Measurements from ENCODE around the gene MESP2.

MESP2 gene

DNA sequence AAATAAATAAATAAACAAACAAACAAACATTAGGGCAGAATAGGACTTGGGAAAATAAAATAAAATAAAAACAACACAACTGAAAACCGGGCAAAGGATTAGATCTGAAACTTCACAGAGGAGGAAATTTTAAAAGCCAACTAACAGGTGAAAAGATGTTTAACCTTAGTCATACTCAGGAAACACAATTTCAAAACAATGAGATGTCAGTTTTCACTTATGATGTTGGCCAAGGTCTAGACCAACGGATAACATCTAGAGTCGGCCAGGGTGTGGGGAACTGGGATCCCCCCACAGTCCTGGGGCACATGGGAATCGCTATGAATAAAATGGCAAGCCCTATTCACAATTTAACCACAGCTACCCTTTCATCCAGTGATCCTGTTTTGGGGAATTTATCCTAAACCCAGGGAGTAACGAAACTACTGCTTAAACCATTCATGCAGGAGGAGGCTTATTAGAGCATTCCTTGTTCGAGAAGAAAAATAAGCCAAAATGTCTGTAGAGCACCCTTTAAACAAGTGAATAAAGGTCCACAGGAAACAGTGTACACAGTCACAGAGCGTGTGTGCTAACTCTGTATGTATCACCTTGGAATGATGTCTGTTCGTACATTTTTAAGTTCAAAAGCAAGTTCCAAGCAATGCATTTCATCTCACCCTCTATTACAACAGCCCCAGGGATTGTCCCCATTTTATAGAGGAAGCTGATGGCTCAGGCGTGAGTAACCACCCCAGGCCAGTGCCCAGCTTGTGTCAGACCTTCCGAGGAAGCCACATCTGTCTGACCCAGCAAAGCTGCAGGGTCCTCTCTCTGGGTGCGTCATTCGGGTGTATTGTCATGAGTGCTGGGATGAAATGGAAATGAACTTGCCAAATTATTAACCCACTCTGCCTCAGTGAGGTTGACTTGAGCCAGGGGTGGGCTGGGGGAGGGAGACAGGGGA is 44.8 kb downstream of the MESP2 start:
- DNase-seq = no peak

DNA sequence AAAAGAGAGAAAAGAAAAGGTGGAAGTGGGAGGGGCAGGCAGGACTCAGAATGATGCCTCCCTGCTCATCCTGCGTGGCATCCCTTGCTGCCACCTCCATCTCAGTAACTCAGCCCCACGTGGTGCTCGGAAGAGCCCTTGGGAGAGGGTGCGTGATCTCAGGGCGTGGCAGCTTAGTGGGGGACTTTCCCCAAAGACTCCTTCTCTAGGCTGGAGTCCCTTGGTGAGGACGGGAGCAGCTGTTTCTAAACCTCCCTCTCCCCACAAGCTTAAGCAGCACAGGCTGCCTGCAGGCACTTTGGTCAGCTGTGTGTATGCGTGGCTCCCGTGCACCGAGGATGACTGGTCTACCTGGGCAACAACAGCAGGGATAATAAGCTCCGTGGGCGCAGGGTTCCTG is 45.9 kb downstream of the MESP2 start:
- no peak for DNase-seq

DNA sequence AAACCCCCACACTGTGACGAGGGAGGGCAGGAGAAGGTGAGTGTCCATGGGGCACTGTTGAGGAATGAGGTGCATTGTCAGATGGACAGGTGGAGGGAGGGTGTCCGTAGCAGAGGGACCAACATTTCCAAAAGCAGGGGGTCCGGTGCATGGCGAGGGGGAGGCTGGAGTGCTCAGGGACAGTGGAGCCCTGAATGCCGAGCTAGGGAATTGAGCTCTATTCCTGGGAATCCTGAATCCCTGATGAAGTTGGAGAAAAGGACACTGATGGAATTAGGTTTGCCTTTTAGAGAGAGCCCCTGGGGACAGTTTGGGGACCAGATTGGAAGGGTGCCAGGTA is 46.4 kb downstream of the MESP2 start:
- DNase-seq = no peak

DNA sequence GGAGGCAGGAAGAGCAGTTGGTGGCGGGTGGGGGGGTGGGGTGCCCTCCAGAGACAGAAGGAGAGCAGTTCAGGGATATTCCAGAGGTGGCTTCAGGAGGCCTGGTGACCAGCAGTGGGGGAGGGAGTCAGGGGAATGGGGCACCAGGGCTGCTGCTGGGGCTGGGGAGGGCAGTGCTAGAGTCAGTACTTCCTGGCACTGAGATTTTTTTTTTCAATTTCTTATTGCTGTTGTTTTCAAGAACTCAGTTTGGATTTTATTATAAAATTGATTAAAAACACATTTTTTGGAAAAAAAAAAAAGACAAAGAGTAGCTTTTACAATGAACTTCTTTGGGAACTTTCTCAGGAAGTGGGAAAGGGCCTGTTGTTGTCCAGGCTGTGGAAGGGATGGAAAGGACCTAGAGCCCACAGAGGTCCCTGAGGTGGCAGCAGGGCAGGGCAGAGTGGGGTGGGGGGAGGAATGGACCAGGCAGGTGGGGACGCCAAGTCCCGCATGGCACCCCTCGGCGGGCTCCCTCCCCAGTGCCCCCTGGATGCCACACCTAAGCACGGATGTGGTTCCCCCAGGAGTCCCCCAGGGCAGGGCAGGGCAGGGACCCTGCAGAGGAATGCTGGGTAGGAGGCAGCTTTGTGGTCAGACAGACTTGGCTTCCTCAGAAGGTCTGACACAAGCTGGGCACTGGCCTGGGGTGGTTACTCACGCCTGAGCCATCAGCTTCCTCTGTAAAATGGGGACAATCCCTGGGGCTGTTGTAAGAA is 47.0 kb downstream of the MESP2 start:
- no peak for DNase-seq

GRCh38 chr15:89823836-89824606 is 47.9 kb downstream of the MESP2 start:
- no peak for DNase-seq

DNA sequence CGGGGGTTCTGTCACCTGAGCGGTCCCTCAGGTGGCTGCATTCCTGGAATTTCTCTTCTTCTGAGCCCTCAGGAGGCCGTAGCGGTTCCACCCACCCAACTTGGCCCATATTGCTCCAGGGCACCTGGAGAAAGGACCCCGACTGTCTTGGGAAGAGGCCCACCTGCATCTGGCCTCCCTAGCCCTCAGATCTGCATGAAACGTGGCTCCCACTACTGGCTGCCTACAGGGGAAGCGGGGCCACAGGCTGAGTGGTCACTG is 48.4 kb downstream of the MESP2 start:
- DNase-seq = no peak

DNA sequence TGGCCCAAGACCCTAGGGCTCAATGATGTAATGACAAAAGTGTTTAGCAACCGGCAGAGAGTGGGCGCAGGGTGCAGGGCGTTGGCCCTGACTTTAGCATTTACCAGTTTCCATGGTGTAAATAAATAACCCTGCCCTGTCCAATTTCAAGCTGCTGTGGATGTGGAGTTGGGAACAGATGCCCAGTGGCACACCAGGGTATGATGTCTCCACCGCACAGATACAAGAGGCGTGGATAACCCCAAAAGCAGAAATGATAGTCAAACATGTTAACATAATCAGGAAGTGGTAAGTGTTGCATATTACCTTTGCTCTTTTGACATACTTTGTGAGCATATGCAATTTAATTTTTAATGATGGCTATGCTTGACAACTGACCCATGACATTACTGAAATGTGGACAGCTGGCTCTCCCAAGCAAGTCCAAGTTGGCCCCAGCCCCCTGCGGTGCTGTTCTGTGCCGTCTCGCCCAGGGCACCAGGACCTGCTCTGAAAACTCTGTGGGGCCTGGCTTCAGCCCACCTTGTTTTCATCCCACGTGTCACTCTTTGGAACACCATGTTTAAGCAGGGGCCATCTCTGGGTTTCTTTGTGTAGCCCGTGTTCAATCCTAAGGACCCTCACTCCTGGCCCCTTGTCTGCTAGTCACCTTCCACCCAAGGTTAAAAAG is 49.3 kb downstream of the MESP2 start:
- DNase-seq = no peak

DNA sequence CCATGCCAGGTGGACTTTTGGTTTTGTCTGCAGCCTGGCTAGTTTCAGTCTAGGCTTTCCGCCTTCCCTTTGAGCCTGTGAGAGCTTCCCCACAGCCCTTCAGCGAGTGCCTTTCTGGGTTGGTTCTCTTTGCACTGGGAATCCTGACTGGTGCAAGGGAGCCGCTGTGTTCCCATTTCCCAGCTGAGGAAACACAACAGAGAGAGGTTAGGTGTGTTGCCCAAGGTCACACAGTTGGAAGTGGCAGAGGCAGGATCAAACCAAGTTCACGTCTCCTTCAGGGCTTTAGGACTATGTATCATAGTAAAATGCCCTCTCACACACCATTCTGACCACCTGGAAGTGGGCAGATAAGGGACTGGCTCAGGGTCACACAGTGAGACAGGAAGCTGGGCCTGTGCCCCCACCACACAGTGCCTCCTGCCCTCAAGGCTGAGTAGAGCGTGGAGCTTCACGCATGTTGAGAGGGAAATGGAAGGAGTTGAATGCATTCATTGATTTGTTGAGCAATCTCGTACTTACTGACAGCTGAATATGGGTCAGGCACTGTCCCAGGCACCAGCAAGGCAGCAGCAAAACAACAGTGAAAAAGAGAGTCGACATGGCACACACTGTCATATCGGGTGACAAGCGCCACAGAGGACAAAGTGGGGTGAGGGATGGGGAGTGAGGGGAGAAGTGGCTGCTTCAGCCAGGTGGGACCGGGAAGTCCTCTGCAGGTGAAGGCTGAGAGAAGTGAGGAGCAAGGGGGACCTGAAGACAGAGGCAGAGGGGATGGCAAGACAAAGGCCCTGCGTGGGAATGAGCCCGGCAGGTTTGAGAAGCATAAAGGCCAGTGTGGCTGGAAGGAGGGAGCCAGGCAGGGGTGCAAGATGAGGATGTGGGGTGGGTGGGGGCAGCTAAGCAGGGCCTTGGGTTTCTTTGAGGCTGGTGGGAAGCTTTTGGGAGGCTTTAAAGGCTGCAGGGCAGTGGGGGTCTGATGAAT is 50.8 kb downstream of the MESP2 start:
- no peak for DNase-seq

DNA sequence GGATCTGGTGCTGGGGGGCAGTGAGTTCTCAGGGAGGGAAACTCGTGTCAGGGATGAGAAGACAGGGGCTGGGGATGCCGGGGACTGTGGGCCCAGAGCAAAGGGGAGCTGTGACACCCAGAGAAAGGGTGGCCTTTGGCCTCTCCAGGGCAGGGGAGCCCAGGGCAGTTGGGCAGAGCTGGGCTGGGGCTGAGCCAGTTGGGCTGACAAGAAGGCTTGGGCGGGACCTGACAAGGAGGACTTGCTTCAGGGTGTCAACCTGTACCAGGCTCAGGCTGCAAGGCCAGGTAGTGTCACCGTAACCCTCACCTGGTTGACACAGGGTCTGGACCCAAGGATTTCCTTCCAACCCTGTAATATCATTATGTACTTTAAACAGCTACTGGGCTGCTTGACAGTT is 51.7 kb downstream of the MESP2 start:
- DNase-seq = no peak
